Ovary (tissue), 3 donors: ENCODE measurements around the gene ABCG1.

Source experiments
- CTCF ChIP-seq, 3 donors: fragments of 450-650 bp in 2 of 3; fragments of 200-600 bp in 1 of 3; IDR thresholded peaks; one replicate each; pipeline versions ENCODE4 v1.5.1 to v1.8.0; 2016 to 2022; ENCODE audit warnings: antibody characterized with exemption in 3 of 3, mild to moderate bottlenecking in 1 of 3
- POLR2A ChIP-seq: fragments of 450-650 bp; IDR thresholded peaks from one replicate; pipeline ENCODE4 v1.6.1; 2017; ENCODE audit warnings: antibody characterized with exemption, mild to moderate bottlenecking, moderate library complexity
- donor health status: DM: no; HTN: no; CAD: no.

DNA sequence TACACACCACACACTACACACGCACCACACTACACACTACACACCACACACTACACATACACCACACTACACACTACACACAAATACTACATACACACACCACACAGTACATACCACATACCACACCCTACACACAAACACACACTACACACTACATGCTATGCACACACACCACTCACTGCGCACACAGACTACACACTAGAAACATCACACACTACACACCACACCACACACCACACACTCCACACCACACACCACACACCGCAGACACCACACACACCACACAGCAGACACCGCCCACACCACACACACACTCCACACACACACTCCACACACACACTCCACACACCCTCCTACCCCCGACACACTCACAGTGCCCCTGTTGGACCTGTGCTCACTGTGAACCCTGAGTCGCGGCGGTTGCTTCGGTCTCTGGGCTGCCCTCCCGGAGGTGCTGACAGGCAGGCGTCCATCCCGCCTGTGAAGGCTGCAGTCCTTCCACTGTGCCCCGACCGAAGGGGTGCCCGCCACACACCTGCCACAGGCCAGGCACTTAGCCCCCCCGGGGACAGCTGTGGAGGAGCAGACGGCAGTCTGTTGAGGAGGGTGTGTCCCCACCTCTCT, 74.8 kb downstream of the ABCG1 start:
- TF ChIP-seq CTCF (IDR thresholded peaks at IDR 0.05): no peak
- no peak for TF ChIP-seq POLR2A
